Measurements from ENCODE around the gene HMOX2.
A peak's percentile ranks its signal among the peaks of the same experiment; 100 is the strongest.

HMOX2 gene, protein sequence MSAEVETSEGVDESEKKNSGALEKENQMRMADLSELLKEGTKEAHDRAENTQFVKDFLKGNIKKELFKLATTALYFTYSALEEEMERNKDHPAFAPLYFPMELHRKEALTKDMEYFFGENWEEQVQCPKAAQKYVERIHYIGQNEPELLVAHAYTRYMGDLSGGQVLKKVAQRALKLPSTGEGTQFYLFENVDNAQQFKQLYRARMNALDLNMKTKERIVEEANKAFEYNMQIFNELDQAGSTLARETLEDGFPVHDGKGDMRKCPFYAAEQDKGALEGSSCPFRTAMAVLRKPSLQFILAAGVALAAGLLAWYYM

DNA sequence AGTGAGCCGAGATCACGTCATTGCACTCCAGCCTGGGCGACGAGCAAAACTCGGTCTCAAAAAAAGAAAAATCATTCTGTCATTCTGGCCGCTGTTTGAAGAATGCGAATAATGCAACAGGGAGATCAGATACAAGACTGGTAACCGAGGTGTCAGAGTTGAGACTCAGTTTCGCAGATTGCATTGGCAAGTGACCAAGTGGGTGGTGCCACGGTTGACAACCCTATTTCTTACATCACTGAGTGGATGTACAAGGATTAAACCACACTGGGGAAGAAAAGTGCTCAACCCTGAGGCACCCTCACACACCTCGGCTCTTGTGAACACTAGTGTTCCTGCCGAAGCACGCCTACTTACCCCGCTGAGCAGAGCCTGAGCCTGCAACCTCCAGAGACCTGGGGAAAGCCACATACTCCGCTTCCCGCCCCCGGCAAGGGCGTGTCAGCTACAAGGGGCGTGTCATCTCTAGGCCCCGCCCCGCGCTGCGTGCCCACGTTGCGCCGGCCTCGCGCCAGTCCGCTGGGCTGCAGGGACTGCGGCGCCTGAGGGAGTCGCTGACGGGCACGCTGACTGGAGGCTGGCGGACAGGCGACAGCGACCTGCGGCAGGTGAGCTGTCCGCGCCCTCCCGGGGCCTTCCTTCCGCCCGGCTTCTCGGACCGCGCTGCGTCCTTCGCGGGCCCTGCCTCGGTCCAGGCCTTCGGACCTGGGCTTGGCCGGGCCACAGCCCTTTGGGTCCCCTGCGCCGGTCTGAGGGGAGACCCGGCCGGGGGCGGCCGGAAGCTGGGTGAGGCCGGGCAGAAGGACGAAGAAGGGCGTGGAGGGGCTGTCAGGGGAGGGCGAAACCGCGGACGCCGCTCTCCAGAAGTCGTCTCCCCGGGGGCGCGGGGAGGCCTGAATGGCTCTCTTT, at the start of gene HMOX2:
Gene HMOX2 (plus strand): TSS at position 519 of the 909 bp plus-strand sequence. CDS start 29,127 bp downstream, outside the sequence.
- peak; percentile 97 for DNase-seq (ENCODE audit: low spot score)

DNA sequence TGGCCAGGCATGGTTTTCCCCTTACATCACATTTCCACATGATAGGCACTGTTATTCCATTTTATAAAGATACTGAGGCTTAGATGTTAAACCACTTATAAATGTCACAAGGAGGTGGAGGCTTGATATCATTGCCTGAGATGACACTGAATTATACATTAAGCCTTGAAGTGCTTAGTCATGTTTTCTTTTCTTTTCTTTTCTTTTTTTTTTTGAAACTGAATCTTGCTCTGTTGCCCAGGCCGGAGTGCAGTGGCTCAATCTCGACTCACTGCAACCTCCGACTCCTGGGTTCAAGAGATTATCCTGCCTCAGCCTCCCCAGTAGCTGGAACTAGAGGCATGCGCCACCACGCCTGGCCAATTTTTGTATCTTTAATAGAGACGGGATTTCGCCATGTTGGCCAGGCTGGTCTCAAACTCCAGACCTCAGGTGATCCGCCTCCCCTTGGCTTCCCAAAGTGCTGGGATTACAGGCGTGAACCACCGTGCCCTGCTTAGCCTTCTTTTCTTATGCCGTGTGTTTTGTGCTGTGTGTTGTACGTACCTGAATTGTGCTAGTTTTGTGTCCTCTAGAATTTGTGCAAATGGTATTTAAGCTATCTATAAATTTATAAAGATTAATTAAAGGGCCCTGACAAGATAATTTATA, 49.4 kb upstream of the HMOX2 start:
- no peak for DNase-seq (ENCODE audit: low spot score)

DNA sequence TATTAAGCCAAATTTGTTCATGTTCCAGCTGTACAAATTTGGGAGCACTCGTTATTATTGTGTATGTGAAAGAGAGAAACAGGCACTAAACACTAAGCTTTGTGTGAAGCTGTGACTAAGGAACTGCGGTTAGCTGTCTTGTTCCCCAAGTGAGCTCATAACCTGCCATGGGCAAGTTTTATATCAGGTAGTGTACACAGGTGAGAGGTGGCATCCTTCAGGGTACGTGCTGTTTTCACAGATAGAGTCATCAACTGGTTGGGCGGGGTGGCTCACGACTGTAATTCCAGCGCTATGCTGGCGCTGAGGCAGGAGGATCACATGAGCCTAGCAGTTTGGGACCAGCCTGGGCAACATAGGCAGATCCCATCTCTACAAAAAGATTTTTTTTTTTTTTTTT, 47.7 kb upstream of the HMOX2 start:
- no peak for DNase-seq (ENCODE audit: low spot score)

DNA sequence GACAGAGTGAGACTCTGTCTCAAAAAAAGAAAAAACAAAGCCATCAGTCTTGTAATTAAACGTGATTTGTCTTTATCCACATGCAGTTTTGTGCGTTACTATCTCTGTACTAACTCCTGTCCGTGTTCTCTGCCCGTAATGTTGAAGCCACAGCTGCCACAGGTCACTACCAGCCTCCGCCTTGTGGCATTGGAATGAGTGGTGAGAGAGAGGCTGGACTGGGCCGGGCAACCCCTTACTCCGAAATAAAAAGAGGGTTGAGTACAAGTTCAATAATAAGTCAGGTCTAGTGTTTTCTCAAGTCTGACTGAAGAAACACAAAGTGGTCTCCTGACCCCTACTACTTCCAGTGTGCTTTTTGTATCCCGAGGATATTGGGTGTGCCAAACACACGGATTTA, 45.2 kb upstream of the HMOX2 start:
- DNase-seq (ENCODE audit: low spot score), result no peak

DNA sequence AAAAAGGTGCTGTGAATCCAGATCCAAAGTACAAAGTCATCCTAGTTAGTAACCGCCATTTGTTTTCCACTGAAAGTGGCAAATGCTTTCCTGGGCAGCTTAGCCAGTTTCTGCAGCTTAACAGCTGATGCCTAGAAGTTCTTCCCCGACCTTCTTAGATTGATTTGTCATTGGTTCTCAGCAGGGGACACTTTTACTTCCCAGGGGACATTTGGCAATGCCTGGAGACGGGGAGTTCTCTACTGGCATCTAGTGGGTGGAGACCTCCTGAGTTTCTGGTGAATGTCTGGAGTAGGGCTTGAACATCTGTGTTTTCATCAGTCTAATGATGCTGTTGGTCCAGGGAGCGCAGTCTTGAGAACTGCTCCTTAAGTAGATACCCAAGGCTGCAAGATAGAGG, 43.0 kb upstream of the HMOX2 start:
- DNase-seq (ENCODE audit: low spot score), result no peak

DNA sequence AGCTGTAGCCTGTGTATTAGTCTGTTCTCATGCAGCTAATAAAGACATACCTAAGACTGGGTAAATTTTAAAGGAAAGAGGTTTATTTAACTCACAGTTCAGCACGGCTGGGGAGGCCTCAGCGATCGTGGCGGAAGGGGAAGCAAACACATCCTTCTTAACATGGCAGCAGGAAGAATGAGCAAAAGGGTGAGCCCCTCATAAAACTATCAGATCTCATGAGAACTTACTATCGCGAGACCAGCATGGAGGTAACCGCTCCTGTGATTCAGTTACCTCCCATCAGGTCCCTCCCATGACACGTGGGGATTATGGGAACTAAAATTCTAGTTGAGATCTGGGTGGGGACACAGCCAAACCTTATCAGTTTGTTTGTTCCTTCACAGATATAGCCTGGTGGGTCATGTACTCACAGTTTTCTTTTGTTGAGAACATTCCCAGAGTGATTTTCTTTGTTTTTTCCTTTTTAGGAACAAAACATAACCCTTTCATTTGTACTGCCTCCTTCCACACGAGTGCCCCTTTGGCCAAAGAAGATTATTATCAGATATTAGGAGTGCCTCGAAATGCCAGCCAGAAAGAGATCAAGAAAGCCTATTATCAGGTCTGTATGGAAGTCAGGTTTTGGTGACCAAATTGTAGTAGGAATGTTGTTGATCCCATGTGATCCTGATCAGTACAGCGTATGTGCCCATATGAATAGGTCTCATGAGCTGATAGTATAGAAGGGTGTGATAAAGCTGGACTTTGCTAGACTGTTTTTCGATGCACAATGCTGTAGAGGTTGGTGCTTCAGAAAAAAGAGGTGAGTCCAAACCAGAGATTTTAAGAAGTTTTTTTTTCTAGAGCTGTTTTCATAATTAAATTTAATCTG, 42.0 kb upstream of the HMOX2 start:
- DNase-seq (ENCODE audit: low spot score), result no peak

DNA sequence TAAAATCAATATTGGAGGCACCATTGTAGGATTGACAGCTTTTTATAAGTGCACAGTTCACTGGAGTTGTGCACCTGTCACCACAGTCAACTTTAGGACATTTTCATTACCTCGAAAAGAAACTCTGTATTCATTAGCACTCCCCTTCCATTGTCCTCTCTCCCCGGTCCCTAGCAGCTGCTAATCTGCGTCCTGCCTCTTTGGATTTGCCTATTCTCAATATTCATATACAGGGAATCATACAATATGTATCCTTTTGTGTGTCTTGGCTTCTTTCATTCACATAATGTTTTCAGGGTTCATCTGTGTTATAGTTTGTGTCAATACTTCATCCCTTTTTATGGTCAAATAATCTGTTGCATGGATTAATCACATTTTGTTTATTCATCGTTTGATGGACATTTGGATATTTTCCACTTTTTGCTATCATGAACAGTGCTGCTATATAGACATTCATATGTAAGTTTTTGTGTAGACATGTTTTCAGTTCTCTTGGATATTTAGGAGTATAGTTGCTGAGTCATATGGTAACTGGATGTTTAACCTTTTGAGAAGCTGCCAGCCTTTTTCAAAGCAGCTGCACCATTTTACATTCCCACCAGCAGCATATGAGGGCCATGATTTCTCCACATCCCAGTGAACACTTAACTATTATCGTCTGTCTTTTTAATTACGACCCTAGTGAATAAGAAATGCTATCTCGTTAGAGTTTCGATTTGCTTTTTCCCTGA, 40.7 kb upstream of the HMOX2 start:
- DNase-seq (ENCODE audit: low spot score), result no peak

DNA sequence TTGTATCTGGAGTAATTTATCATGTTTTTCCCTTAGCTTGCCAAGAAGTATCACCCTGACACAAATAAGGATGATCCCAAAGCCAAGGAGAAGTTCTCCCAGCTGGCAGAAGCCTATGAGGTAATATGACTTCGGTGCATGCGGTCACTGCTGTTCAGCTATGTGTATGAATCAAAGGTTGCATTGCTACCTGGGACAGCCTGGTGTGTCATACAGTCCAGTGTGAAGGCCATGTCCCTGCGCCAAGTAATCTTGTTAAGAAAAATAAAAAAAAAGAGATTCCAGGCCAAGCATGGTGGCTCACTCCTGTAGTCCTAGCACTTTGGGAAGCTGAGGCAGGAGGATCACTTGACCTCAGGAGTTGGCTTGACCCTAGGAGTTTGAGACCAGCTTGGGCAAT, 38.8 kb upstream of the HMOX2 start:
- DNase-seq (ENCODE audit: low spot score), result no peak

DNA sequence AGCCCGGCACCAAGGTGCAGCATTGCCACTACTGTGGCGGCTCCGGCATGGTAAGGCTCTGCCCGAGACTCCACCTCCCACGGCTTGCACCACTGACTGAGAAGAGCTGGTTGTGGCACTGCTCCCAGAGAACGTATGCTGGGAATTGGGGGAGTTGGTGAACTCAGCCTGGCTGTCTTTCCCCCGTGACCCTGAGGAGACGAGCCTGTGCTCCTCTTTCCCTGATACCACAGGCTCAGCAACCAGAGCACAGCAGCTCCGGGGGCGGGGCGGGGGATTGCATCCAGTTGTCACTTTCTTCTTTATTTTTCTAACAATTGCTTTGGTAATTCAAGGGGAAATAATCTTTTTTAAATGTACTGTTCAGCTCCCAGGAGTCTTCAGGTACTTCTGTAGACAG, 33.8 kb upstream of the HMOX2 start:
- no peak for DNase-seq (ENCODE audit: low spot score)

DNA sequence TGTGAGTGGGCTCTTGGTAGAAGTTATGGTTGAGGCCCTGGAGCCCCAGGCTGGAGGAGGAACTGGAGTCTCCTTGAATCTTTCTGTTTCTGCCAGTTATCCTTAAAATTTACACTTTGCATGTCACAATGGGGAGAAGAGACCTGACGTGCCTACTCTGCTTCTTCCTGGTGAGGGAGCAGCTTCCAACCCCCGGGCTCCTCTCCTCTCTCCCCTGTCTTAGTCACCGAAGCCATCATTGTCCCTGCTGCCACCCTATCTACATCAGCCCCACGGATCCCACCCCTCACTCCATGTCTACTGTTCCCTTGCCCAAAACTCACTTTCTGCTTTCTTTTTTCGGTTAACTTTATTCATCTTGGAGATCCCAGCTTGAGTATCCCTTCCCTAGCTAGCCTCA, 32.9 kb upstream of the HMOX2 start:
- DNase-seq (ENCODE audit: low spot score), result no peak

DNA sequence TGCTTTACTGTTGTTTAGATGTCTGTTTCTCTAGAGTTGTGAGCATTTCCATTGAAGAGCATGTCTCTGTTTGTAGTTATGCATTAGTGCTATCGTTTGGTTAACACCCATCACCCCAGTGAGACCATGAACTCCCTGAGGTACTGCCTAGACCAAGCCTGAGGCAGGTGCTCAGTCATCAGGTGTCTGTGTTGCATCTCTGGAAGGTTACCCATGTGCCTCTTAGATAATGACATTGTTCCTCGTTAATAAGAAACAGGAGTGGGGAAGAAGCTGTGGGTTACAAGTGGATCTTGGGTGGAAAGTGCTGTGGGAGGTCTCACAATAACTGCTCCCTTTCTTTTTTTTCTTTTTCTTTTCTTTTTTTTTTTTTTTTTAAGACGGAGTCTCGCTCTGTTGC, 32.2 kb upstream of the HMOX2 start:
- no peak for DNase-seq (ENCODE audit: low spot score)

DNA sequence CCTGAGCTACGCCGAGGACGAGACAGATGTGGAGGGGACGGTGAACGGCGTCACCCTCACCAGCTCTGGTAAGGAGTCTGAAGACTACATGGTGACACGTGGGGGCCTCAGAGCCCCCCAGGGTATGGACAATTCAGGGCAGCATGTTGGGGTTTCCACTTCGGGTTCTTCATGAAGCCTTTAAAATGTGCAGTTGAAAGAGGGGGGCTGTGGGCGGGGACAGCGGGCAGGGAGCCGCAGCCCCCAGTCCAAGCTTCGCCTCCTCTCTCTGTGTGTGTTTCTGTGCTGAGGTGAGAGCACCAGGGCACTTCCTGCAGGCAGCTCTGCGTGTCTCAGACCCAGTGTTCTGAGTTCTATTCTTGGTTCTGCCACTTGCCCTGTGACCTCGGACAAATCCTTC, 25.8 kb upstream of the HMOX2 start:
- no peak for DNase-seq (ENCODE audit: low spot score)

DNA sequence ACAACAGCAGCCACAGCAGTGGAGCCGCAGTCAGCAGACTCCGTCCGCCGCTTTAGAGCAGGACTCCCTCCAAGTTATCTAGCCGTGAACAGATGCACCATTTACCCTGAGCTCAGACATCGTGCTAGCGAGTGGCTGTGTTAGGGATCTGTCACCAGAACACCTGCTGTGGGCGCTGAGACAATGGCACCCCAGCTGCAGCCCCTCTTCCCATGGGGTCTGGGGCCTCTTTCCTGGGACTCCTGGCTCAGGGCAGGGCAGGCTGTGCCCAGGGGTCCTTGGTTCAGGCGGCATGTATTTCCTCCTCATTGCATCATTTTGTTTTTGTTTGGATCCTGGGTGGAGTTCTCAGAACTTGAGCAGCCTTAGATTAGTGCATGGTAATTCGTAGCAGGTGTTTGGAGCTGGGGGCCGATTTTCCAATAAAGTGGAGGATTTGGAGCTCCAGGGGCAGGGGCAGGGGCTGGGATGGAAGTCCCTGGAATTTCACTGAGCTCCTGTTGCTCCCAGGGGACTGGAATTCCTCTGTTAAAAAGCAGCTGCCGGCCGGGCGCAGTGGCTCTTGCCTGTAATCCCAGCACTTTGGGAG, 25.2 kb upstream of the HMOX2 start:
- DNase-seq (ENCODE audit: low spot score), result no peak

DNA sequence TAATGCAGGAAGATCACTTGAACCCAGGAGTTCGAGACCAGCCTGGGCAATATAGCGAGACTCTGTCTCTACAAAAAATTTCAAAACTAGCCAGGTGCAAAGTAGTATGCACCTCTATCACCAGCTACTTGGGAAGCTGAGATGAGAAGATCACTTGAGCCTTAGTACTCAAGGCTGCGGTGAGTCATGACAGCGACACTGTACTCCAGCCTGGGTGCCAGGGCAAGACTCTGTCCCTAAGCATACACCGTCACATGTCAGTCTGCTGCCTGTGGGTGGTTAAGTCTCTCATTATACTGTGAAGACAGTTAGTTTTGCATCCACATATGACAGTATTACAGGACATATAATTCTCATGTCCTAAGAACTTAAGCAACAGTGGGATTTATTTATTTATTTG, 23.5 kb upstream of the HMOX2 start:
- no peak for DNase-seq (ENCODE audit: low spot score)

DNA sequence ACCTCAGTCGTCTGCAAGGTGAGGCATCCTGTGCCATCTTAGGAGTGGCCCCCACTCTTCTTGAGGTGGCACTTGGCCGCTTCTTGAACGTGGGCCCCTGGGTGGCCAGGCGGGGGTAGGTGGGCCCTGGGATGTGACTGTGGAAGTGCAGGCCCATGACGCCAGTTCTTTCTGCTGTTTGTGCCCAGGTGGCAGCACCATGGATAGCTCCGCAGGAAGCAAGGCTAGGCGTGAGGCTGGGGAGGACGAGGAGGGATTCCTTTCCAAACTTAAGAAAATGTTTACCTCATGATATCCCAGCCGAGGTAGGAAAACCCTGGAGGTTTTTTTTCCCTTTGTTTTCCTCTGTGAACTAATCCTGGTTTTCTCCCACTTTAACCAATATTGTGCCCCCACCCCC, 21.6 kb upstream of the HMOX2 start:
- DNase-seq (ENCODE audit: low spot score), result no peak

DNA sequence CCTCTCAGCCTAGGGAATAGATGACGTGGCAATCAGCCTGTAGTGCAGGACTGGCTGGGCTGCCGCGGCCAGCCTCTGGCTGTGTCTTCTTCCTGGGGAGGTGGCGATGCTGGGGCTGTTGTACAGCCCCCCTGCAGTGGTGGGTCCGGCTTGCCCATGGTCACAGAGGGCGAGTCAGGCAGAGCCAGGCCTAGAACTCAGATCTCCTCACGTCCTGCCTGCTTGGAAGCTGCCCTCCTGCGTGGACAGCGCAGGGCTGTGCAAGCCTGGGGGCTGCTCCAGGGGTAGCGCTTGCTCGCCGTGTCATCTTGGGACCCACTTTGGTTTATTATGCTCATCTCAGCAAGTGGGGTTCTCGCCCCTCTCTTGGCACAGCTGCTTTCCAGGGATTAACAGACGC, 21.1 kb upstream of the HMOX2 start:
- DNase-seq (ENCODE audit: low spot score), result no peak

DNA sequence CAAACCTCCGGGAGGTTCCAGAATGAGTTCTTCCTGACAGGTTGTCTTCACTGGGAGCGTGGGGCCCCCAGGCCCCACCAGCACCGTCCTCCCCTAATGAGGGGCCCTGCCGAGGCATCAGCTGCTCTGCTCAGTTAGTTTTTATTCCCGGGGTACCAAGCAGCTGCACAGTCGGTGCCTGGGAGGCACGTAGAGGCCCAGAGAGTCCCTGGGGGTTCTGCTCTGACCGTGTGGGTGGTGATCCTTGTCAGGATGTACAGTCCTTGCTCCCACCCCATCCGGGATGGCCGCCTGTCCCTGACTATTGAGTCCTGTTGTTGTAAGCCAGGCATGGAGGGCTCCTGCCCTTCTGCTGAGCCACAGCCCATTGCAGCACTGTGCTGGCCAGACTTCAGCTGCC, 20.2 kb upstream of the HMOX2 start:
- no peak for DNase-seq (ENCODE audit: low spot score)

DNA sequence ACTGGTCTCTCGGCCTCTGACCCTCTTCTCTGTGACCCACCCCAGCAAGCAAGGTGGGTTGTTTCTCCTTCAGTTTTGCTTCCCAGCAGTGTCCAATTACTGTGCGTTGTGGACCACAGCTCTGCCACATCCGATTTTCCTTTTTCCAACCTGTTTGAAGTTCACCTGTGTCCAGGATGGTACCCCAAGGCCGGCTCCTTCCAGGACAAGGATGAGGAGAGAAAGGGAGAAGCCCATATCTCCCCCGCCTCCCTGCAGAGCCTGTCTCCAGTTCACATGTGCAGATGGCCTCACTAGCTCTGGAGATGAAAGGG, 15.3 kb upstream of the HMOX2 start:
- DNase-seq (ENCODE audit: low spot score), result no peak

DNA sequence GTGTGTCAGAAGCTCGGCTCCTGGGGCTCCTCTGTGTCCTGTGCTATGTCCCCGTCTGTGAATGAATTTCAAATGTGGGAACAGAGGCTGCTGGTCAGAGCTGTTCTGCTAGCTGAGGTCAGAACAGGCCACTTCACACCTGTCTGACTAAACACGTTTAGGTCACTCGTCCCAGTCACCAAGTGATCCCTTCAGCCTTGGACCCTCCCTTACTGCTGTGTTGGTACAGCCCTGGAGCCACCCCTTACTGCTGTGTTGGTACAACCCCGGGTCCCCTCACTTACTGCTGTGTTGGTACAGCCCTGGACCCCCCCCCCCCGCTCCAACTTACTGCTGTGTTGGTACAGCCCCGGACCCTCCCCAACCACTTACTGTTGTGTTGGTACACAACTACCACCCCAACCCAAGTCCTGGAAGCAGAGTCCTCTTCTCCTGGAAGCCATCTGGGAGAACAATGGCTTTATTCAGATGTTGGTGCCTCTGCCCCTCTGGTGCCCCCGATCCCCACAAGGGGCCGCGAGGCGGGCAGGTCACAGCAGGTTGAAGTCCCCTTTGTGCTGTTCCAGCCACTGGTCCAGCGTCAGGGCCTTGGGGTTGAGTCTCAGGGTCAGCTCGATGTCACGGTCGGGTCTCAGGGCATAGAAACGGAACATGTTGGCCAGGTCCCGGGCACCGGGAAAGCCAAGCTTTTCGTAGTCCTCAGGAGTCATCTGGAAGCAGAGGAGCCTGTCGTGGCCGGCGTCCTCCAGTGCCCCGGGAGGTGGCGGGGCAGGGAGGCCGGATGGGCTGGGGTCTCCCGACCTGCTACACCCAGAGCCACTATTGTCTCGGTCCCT, 14.7 kb upstream of the HMOX2 start:
- no peak for DNase-seq (ENCODE audit: low spot score)

DNA sequence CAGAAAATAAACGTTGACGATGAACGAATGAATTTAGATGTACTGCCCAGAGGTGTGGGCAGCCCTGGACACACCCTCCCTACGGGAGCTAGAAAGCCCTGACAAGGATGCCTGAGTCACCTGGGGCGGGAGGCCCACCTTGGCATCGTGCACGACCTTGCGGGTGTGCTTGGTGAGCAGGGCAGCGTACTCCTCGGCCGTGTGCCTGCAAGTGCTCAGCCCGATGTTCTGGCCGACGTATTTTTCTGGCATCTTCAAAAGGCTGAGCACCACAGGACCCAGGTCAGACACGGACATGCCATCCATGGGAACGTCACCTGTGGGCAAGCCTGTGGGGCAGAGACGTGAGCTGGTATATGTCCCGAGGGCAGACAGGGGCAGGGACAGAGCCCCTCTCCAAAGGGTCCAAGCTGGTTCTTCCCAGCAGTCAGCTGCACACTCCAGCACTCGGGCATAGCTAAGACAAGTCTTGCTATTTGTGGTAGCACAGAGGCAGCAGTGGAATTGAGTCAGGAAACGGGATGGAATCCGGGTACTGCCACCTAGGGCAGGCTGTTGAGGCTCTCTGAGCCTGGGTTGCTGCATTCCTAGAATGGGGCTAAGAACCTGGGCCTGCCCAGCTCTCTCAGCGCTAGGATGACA, 12.6 kb upstream of the HMOX2 start:
- DNase-seq (ENCODE audit: low spot score), result no peak

Data from GM03348 (cell line).